Measurements from ENCODE around the gene MGARP.

GRCh38 chr4:139245590-139245989, 34.4 kb downstream of the MGARP start:
- TF ChIP-seq CTCF (IDR thresholded peaks at IDR 0.05; ENCODE audit: borderline replicate concordance, extremely low read depth, low read length, poor library complexity, severe bottlenecking) (no peak), EZH2 (IDR thresholded peaks at IDR 0.05; ENCODE audit: borderline replicate concordance, low read depth, low read length, severe bottlenecking) (no peak)
